T47D (cell line): ENCODE data around the gene GATA5.
A peak's percentile ranks its signal among the peaks of the same experiment; 100 is the strongest.

ENCODE experiments used
- DNase-seq, 2 experiments: peaks; one replicate each; pipeline versions ENCODE4 v3.0.0 to v3.0.0-alpha.2; 2011 to 2012; ENCODE audit warnings: low read depth in 1 of 2, low spot score in 1 of 2
- JUND ChIP-seq: IDR thresholded peaks from 2 replicates; pipeline ENCODE4 v1.6.1; 2012; ENCODE audit warnings: low read depth
- in situ Hi-C: cut with HindIII; loops from 2 replicates; pipeline ENCODE4 v1.10.0; 2016; ENCODE audit warnings: low sequenced_read_pairs, low pct_unique_long_range_greater_than_20kb

GATA5 gene

GRCh38 chr20:62489932-62490263 is 14.1 kb upstream of the GATA5 start:
- DNase-seq = no peak
- in situ Hi-C loops = no loop called here
- TF ChIP-seq JUND = no peak

- no peak for TF ChIP-seq JUND
- in situ Hi-C loops = no loop called here
- DNase-seq = peak; percentile 56 to 62
Observed at GRCh38 chr20:62489186-62489931, 13.6 kb upstream of the GATA5 start.

GRCh38 chr20:62488470-62488869 is 12.7 kb upstream of the GATA5 start:
- no peak for TF ChIP-seq JUND
- DNase-seq = no peak
- in situ Hi-C loops = no loop called here

DNA sequence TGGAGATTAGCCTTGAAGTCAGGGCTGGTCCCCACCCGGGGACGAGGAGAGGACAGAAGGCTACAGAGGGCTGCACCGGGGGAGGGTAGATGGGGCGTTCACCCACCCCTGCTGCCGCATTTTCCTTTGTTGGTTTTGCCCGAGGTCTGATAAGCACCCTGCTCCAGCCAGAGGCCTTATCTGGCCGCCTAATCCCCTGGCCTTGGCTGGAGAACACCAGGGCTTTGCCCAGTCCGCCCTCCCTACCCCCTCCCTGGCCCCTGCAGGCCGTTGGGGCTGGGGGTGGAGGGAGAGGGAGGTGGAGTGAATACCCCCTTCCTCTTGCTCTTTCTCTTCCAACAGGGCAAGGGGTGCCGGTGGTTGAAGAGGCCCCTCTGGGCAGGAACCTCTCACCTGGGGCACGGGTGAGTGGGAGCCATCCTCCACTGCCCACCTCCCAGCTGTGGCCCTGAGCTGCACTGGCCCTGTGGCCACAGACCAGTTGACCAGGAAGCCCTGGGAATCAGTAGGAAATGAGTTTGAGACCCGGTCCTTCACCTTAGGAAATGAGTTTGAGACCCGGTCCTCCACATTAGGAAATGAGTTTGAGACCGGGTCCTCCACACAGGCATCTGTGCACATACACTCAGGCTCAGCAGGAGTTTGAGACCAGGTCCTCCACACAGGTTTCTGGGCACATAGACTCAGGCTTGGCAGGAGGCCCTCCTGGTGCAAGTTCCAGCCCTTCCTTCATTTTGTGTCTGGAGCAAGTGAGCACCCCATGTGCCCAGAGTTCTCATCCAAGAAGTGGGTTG is 12.0 kb upstream of the GATA5 start:
- TF ChIP-seq JUND = no peak
- in situ Hi-C loops = no loop called here
- no peak for DNase-seq

DNA sequence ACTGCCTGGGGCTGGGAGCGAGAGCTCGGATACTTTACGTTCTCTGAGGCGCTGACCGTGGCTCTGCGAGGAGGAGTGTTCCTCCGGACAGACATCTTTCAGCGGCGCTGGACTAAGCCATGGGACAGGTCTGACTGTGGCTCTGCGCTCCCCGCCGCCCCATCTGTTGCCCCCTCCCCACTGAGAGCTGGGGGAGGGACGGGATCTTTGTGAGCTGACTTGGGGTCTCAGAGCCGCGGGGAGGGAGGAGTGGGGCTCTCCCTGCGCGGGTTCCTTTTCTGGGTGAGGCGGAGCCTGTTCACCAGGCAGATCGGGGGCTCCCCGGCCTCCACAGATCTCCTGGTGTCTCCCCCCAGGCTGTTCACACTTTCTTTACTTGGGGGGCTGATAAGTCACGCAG is 11.3 kb upstream of the GATA5 start:
- DNase-seq = no peak
- TF ChIP-seq JUND = no peak
- in situ Hi-C loops = no loop called here

- in situ Hi-C loops = no loop called here
- no peak for DNase-seq
- TF ChIP-seq JUND = no peak
Observed at GRCh38 chr20:62486484-62486883, 10.7 kb upstream of the GATA5 start.

GRCh38 chr20:62485701-62486089 is 9.9 kb upstream of the GATA5 start:
- DNase-seq = no peak
- in situ Hi-C loops = no loop called here
- TF ChIP-seq JUND = no peak

- no peak for DNase-seq
- in situ Hi-C loops = no loop called here
- no peak for TF ChIP-seq JUND
Observed at GRCh38 chr20:62485062-62485700, 9.4 kb upstream of the GATA5 start.

DNA sequence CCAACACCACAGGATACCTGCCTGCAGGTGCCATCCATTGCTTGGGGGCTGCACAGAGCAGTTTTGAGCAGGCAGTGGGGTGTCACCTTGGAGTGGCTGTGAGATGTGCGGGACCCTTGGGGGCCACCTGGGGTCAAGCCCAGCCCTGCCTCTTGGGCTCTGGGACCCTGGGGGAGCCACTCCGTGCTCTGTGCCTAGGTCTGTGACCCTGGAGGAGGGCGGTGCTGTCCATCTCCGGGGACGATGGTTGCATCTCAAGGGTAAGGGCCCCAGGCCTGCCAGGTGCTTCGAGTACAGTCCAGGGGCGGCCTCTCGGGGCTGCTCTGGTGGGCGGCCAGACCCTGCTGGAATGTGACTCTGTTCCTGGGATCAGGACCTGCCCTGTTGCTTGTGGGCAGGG is 8.7 kb upstream of the GATA5 start:
- DNase-seq = no peak
- TF ChIP-seq JUND = no peak
- in situ Hi-C loops = no loop called here

GRCh38 chr20:62483613-62484458 is 8.0 kb upstream of the GATA5 start:
- in situ Hi-C loops = no loop called here
- TF ChIP-seq JUND = no peak
- DNase-seq = no peak

- no peak for TF ChIP-seq JUND
- in situ Hi-C loops = no loop called here
- no peak for DNase-seq
Observed at GRCh38 chr20:62482974-62483373, 7.2 kb upstream of the GATA5 start.

DNA sequence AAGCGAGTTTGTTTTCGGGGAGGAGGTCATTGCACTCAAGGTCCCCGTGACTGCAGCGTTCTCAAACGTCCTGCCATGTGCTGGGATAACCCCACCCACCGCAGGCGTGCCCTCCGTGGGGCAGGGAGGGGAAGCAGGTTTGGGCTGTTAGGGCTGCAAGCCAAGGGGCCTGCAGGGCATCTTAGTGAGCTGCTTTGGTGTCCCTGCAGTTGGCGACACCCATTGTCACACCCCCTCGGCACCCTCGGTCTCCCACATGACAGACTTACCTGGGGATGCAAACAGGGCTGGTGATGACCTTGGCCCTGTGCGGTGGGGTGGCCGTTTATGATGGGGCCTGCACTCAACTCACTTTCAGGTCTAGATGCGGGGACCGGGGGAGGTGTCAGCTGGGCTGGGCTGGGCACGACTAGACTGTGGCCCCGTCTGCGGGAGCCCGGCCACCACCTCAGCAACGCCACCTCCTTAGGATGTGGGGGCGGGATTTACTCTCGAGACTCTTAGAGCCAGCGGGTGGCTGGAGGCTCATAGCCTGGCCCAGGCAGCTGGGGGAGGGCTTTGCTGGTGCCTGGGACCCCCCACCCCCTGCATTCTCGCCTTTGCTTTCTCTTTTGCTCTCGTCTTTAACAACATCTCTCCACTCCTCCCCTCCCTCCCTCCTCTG is 6.5 kb upstream of the GATA5 start:
- in situ Hi-C loops = no loop called here
- TF ChIP-seq JUND = no peak
- peak in 1 of 2 experiments; percentile 64 for DNase-seq
